ENCODE measurements around the gene IRF2BP2.

DNA sequence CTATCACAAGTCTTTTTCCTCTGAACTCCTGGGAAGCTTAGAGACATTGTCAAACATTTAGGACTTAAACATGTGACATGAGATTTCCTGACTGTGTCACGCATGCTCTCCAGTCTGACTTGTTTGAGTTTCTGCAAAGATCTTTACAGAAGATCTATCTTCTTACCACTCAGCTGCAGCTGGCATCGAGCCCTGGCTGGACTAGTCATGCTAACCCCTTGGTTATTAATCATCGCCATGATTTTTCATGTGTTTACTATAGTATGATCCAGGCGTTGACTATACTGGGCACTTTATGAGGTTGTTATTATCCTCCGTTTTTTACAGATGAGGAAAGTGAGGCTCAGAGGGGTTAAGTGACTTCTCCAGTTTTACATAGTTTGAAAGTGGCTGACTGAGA, 18.1 kb upstream of the IRF2BP2 start:
- TF ChIP-seq TEAD4 (IDR thresholded peaks at IDR 0.05) (no peak), EP300 (IDR thresholded peaks at IDR 0.05; ENCODE audit: borderline replicate concordance) (no peak), TCF12 (IDR thresholded peaks at IDR 0.05; ENCODE audit: low read depth) (no peak), EGR1 (IDR thresholded peaks at IDR 0.05) (no peak)
- TF ChIP-seq, protein P1, sequence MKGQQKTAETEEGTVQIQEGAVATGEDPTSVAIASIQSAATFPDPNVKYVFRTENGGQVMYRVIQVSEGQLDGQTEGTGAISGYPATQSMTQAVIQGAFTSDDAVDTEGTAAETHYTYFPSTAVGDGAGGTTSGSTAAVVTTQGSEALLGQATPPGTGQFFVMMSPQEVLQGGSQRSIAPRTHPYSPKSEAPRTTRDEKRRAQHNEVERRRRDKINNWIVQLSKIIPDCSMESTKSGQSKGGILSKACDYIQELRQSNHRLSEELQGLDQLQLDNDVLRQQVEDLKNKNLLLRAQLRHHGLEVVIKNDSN (IDR thresholded peaks at IDR 0.05): no peak
